Fibroblast of skin of right biceps (primary cell): ENCODE results near the gene SPAG4.

Experiments
- DNase-seq: peaks from one replicate; pipeline ENCODE4 v3.0.0-alpha.2; 2013

Gene SPAG4, protein sequence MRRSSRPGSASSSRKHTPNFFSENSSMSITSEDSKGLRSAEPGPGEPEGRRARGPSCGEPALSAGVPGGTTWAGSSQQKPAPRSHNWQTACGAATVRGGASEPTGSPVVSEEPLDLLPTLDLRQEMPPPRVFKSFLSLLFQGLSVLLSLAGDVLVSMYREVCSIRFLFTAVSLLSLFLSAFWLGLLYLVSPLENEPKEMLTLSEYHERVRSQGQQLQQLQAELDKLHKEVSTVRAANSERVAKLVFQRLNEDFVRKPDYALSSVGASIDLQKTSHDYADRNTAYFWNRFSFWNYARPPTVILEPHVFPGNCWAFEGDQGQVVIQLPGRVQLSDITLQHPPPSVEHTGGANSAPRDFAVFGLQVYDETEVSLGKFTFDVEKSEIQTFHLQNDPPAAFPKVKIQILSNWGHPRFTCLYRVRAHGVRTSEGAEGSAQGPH

DNA sequence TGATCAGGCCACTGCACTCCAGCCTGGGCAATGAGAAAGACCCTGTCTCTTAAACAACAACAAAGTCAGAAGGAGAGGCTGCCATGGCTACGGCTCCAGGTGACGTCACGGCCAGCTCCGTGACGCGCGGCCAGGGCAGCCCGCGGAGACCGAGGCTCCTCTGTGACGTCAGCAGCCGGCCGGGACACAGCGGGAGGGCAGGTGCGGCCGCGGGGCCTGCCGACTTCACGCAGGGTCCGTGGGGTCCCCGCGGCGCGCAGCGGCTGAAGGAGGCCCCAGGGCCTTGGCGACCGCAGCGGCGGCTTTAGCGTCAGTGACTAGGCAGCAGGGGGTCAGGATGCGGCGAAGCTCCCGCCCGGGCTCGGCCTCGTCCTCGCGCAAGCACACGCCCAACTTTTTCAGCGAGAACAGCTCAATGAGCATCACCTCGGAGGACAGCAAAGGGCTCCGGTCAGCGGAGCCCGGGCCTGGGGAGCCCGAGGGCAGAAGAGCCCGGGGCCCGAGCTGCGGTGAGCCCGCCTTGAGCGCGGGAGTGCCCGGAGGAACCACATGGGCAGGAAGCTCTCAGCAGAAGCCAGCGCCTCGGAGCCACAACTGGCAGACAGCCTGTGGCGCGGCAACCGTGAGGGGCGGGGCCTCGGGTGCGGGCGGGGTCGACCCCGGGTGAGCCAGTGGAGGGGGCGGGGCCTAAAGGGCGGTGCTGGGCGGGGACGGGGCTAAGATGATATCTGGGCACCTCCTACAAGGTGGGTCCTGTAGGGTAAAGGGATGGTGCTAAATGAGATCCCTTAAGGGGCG lies at the start of gene SPAG4:
Gene SPAG4 (plus strand): TSS at position 163 of the 798 bp plus-strand sequence. CDS start 175 bp downstream, at position 338.
- peak; percentile 68 for DNase-seq

GRCh38 chr20:35568645-35569044 lies 47.0 kb upstream of the SPAG4 start:
- no peak for DNase-seq

DNA sequence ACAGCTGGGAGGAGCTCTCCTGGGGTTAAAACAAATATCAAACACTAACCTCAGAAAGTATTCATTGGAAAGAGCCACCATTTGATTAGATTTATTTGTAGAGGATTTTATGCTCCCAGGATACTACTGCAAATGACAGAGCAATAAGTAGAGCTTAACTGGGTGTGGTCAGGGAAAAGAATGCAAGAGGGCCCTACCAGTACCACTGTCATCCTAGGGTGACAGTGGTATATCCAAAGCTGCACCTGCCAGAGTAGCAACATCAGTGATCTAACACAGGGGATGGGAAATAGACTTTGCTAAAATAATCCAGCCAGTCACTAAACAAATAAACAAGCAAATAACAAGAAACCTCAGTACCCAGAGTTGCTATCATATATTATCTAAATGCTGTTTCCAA lies 44.1 kb upstream of the SPAG4 start:
- DNase-seq: no peak

DNA sequence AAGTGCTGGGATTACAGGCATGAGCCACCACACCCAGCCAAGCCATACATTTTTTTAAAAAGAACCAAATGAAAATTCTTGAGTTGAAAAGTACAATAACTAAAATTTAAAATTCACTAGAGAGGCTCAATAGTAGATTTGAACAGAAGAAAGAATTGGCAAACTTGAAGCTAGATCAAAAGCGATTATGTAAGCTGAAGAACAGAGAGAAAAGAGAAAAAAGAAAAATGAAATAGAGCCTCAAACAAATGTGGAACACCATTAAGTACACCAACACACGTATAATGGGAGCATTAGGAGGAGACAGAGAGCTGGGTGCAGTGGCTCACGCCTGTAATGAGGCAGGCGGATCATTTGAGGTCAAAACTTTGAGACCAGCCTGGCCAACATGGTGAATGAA lies 42.8 kb upstream of the SPAG4 start:
- no peak for DNase-seq

- DNase-seq: no peak
Observed at GRCh38 chr20:35575958-35576357, 39.7 kb upstream of the SPAG4 start.

DNA sequence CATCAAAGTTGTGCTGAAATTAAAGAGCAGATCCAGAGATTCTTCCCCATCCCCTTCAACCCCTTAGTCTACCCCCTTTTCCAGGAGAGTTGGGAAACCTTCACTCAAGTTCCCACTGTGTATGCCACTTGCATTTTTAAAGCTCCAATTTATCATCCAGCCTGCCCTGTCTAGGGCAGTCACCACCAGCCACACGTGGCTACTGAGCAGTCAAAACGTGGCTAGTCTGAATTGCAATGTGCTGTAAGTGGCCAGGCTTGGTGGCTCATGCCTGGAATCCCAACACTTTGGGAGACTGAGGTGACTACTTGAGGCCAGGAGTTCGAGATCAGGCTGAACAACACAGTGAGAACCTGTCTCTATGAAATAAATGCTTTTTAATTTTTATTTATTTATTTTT lies 38.8 kb upstream of the SPAG4 start:
- no peak for DNase-seq

GRCh38 chr20:35578469-35578868 lies 37.2 kb upstream of the SPAG4 start:
- no peak for DNase-seq

GRCh38 chr20:35579196-35579595 lies 36.4 kb upstream of the SPAG4 start:
- DNase-seq: no peak

GRCh38 chr20:35582131-35582530 lies 33.5 kb upstream of the SPAG4 start:
- no peak for DNase-seq

DNA sequence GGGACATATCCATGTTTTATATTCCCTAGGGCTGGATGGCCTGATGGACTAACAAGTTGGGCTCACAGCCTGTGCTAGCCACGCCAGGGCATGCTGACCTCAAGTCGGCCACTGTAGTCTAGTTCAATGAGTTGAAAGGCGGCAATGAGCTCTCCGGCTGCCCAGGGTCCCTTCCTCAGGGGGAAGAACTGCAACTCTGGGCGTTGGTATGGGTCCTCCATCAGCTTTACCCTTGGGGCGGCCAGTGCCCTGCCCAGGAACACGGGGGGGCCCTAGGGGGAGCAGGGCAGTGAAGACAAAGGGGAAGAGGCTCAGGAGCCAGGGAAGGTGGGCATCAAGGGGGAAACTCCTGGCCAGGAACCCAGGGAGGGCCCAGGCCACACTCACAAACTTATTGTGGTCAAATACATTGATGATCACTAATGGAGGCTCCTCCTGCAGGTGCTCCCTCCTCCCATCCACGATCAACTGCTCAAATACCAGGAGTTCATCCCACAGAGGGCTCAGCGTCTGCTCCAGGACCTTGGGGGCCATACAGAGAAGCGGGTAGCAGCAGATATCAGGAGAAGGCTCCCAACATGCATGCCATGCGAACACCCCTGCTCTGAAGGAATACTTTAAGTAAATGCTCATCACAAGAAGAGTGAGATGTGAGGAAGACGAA lies 32.8 kb upstream of the SPAG4 start:
- no peak for DNase-seq

GRCh38 chr20:35583636-35584560 lies 31.7 kb upstream of the SPAG4 start:
- DNase-seq: no peak

DNA sequence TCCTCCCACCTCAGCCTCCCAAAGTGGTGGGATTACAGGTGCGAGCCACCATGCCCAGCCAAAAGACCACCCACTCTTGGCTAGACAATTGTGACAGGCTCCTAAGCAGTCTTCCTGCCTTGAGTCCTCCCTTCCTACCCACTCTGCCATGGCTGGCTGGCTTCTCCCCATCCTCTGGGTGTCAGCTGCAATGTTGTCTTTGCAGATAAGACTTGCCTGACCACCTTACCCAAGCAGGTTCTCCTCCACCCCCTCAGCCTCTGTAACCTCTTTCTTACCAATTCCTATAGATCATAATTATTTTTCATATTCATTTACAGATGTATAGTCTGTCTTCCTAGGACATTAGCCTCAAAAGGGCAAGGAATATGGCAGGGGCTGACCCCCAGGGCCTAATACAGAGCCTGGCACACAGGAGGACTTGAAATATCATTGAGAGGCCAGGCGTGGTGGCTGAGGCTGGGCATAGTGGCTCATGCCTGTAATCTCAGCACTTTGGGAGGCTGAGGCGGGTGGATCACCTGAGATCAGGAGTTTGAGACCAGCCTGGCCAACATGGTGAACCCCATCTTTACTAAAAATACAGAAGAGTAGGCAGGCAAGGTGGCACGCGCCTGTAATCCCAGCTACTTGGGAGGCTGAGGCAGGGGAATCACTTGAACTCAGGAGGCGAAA lies 28.7 kb upstream of the SPAG4 start:
- DNase-seq: no peak

- no peak for DNase-seq
Observed at GRCh38 chr20:35587436-35587835, 28.2 kb upstream of the SPAG4 start.

DNA sequence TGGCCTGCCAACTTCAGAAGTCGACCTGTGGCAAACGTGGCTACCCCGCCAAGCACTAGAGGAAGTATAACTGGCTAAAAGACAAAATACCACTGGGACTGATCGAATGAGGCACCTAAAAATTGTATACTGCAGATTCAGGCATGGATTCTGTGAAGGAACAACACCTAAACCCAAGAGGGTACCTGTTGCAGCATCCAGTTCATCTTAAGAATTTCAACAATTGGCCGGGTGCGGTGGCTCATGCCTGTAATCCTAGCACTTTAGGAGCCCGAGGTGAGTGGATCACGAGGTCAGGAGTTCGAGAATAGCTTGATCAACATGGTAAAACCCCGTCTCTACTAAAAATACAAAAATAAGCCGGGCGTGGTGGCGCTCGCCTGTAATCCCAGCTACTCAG lies 27.2 kb upstream of the SPAG4 start:
- DNase-seq: no peak

GRCh38 chr20:35592339-35592974 lies 23.2 kb upstream of the SPAG4 start:
- DNase-seq: no peak

DNA sequence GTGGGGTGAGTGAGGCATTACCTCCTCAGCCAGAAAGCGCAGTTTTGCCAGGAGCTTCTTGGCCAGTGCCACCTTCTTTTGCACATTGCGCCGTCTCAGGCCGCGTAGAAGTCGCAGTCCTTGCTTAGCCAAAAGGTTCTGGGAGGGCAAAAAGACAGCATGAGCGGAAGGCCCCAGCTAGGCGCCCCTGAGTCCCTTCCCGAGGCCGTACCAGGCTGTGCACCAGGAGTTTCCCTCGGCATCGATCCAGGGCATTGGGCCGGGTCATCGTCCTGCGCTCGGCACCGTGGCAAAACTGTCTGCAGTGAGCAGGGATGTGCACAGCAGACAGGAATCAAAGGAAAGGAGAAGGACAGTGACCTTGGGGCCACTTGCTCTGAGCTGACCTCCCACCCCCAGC lies 20.2 kb upstream of the SPAG4 start:
- DNase-seq: no peak

DNA sequence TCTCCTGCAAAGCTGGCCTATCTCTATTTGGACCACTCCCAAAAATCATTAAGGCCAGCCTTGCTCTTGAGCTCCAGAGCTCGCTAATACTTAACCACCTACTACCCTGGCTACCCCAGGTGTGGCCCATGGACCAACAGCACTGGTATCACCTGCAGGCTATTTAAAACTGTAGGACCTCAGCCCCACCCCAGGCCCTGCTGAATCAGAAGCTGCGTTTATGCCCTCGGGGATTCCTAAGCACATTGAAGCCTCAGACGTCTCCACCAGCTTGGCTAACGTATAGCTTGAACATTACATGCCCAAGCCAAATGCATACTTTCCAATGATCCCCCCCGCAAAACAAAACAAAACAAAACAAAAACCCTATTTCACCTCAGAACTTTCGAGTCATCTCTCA lies 19.7 kb upstream of the SPAG4 start:
- DNase-seq: no peak

DNA sequence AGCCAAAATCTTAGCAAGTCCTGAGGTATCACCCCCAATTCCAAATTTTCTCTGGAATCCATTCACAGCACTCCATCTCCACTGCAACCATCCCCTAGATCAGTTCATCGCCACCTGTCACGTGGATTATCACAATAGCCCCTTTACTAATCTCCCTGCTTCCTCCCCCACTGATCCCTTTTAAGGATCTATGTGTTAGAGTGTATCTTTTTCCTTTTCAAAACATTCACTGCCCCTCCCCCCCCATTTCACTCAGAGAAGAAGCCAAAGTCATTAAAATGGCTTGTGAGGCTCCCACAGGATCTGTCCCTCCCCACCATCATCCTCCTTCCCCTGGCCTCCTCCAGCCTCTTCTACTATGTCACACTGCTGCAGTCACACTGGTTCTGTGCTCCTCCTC lies 18.4 kb upstream of the SPAG4 start:
- no peak for DNase-seq

GRCh38 chr20:35598476-35598875 lies 17.2 kb upstream of the SPAG4 start:
- no peak for DNase-seq

- DNase-seq: no peak
Observed at GRCh38 chr20:35598899-35599775, 16.5 kb upstream of the SPAG4 start.
